Measurements from ENCODE around the gene NRK. TPM values are rescaled to one million over a fixed set of nuclear protein-coding genes. Genes with fewer than 3 reads are reported as not detected.

The NRK gene
- total RNA-seq, 1 donor from 2014 or later: 19.3 TPM

GRCh38 chrX:105882581-105883275 lies 60.4 kb downstream of the NRK start:
- H3K4me3 ChIP-seq (ENCODE audit: low read depth, low read length): no peak overlapping the region
- DNase-seq (ENCODE audit: low read depth): no peak
- TF ChIP-seq, protein P1, sequence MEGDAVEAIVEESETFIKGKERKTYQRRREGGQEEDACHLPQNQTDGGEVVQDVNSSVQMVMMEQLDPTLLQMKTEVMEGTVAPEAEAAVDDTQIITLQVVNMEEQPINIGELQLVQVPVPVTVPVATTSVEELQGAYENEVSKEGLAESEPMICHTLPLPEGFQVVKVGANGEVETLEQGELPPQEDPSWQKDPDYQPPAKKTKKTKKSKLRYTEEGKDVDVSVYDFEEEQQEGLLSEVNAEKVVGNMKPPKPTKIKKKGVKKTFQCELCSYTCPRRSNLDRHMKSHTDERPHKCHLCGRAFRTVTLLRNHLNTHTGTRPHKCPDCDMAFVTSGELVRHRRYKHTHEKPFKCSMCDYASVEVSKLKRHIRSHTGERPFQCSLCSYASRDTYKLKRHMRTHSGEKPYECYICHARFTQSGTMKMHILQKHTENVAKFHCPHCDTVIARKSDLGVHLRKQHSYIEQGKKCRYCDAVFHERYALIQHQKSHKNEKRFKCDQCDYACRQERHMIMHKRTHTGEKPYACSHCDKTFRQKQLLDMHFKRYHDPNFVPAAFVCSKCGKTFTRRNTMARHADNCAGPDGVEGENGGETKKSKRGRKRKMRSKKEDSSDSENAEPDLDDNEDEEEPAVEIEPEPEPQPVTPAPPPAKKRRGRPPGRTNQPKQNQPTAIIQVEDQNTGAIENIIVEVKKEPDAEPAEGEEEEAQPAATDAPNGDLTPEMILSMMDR (conservative IDR thresholded peaks at IDR 0.05; ENCODE audit: low read depth, low read length): no peak

DNA sequence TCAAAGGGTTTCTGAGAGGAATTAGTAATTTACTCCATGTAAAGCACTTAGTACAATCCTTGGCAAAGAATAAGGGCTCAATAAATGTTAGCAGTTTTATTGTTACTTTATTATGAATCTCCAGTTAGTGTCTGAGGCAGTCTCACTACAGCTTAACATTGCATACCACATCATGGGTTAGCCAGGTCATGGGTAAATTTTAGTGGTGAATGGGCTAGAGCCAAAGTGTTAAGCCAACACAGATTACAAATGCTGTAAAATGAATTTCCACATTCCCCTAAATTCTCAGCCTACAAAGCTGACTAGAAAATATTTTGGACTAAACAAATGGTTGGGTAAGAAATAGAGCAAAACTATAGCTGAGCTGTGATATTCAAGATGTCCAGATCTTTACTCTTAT lies 72.4 kb downstream of the NRK start:
- no peak for DNase-seq (ENCODE audit: low read depth)
- TF ChIP-seq, protein P1 (conservative IDR thresholded peaks at IDR 0.05; ENCODE audit: low read depth, low read length): no peak
- H3K4me3 ChIP-seq (ENCODE audit: low read depth, low read length): no peak overlapping the region

GRCh38 chrX:105909576-105909975 lies 87.2 kb downstream of the NRK start:
- TF ChIP-seq, protein P1 (conservative IDR thresholded peaks at IDR 0.05; ENCODE audit: low read depth, low read length): no peak
- no peak overlapping the region for H3K4me3 ChIP-seq (ENCODE audit: low read depth, low read length)
- DNase-seq (ENCODE audit: low read depth): no peak

DNA sequence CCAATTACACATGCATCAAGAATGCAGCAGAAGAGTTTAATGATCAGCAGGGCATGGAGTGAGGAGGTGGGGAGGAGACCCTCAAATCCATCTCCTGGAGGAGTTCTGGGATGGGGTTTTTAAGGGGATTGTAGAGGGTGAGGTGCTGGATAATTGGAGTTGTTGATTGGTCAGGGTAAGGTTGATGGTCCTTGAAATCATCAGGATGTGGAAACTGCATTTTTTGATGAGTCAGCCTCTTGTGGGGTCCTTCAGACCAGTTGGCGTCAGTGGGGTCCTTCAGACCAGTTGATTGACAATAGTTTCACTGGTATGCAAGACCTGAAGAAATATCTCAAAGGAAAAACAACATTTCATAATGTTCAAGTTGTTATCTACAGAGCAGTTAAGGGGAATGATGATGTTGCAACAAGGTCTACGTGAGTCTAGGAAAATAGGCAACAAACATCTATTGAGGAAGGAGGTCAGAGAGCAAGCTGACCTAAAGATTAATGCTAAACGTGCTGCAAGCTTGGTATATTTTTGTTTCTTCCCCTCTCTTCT lies 88.3 kb downstream of the NRK start:
- no peak overlapping the region for H3K4me3 ChIP-seq (ENCODE audit: low read depth, low read length)
- TF ChIP-seq, protein P1 (conservative IDR thresholded peaks at IDR 0.05; ENCODE audit: low read depth, low read length): no peak
- DNase-seq (ENCODE audit: low read depth): no peak

DNA sequence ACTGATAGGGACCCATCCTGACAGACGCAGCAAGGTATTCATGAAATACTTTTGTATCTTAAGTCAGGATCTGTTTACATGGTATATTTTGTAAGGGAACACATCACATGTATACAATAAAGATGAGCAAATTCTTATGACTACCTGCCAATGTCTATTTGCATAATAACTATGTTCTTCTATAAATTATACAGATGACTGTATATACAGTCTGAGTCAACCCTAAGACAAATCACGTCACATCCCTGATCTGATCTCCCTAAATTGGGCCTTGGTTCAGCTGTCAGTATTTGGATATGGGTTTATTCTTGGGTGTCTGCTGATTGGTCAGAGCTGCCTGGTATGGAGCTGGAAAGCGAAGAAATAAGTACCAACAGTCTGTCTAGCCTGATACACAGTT lies 122.9 kb downstream of the NRK start:
- TF ChIP-seq, protein P1 (conservative IDR thresholded peaks at IDR 0.05; ENCODE audit: low read depth, low read length): no peak
- no peak for DNase-seq (ENCODE audit: low read depth)
- no peak overlapping the region for H3K4me3 ChIP-seq (ENCODE audit: low read depth, low read length)

- H3K4me3 ChIP-seq (ENCODE audit: low read depth, low read length): no peak overlapping the region
- TF ChIP-seq, protein P1 (conservative IDR thresholded peaks at IDR 0.05; ENCODE audit: low read depth, low read length): no peak
- DNase-seq (ENCODE audit: low read depth): no peak
These were observed 147.1 kb downstream of the NRK start for GRCh38 chrX:105969487-105969886.

Data from epithelial cell of proximal tubule (primary cell).